Suprapubic skin (tissue), 4 donors: ENCODE measurements around the gene CERT1. TPM values are rescaled to one million over a fixed set of nuclear protein-coding genes. Genes with fewer than 3 reads are reported as not detected.

ENCODE experiments used
- DNase-seq, 2 donors: peaks; one replicate each; pipeline ENCODE4 v3.0.0-alpha.2; 2019; ENCODE audit warnings: low spot score in 2 of 2
- H3K27ac ChIP-seq: fragments of 200-600 bp; sonication (generic); one replicate; pipeline ENCODE4 v1.5.1; 2019
- H3K27me3 ChIP-seq: fragments of 200-600 bp; sonication (generic); one replicate; pipeline ENCODE4 v1.5.1; 2019
- H3K36me3 ChIP-seq: fragments of 200-600 bp; sonication (generic); one replicate; pipeline ENCODE4 v1.5.1; 2019
- H3K4me1 ChIP-seq: fragments of 200-600 bp; sonication (generic); one replicate; pipeline ENCODE4 v1.5.1; 2019
- H3K4me3 ChIP-seq: fragments of 200-600 bp; sonication (generic); one replicate; pipeline ENCODE4 v1.5.1; 2019; ENCODE audit warnings: mild to moderate bottlenecking
- H3K9me3 ChIP-seq: fragments of 200-600 bp; sonication (generic); one replicate; pipeline ENCODE4 v1.5.1; 2019
- EP300 ChIP-seq: sonication (generic); formaldehyde crosslinking; IDR thresholded peaks from one replicate; pipeline ENCODE4 v1.6.1; 2017; ENCODE audit warnings: antibody characterized with exemption
- POLR2A ChIP-seq, 2 donors: fragments of 450-650 bp; IDR thresholded peaks; one replicate each; pipeline ENCODE4 v1.6.1; 2017; ENCODE audit warnings: antibody characterized with exemption in 2 of 2, mild to moderate bottlenecking in 2 of 2, moderate library complexity in 2 of 2
- POLR2AphosphoS5 ChIP-seq, 3 donors: sonication (generic); formaldehyde crosslinking; IDR thresholded peaks; one replicate each; pipeline ENCODE4 v1.6.1; 2017; ENCODE audit warnings: antibody characterized with exemption in 3 of 3
- WGBS: methylation state at CpG from one replicate; pipeline ENCODE4 v1.1.5; 2018; 5-methylcytosine and 5-hydroxymethylcytosine counted together
- total RNA-seq, 4 donors: library from RNA; depleted of rRNA; stranded (reverse); fragments of >200 nt; gene quantifications; one replicate each; pipeline ENCODE4 v1.1.0, GENCODE V29; 2016
- TF ChIP-seq, protein P1 (sequence below), 2 donors: fragments of 200-600 bp in 1 of 2; fragments of 450-650 bp in 1 of 2; sonication (generic) in 1 of 2; IDR thresholded peaks; one replicate each; pipeline ENCODE4 v1.5.1; 2016 to 2019; ENCODE audit warnings: antibody characterized with exemption in 2 of 2, mild to moderate bottlenecking in 1 of 2, moderate library complexity in 1 of 2

CERT1 gene
- total RNA-seq, 4 donors from 2014 or later = 25.3 to 41.2 (median 32.4) TPM

DNA sequence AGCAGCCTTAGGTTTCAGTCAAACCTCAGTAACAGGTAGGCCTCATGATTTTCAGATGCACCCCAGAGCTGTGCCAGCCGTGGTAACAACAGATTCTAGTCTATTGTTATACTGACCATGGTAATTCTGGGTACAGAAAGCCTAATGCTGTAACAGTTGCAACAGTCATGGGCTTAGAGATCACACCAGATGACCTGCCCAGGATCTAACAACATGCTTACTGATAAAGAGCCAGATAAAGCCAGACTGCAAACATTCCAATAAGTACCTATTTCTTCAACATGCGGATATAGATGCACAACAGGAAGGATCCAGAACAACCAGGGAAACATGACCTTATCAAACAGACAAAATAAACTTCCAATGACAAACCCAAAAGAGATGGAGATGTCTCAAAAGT, 42.8 kb downstream of the CERT1 start:
- Histone ChIP-seq H3K9me3 (peaks cover 10% of the 10 kb centered on the region), H3K27me3 (no peaks in the 10 kb centered on the region), H3K36me3 (no peaks in the 10 kb centered on the region), H3K27ac (no peak overlapping the region), H3K4me1 (no peaks in the 10 kb centered on the region), H3K4me3 (no peak overlapping the region)
- 100% methylated on average over 2 of the region's 2 CpGs for WGBS
- no peak for DNase-seq
- TF ChIP-seq, protein P1, sequence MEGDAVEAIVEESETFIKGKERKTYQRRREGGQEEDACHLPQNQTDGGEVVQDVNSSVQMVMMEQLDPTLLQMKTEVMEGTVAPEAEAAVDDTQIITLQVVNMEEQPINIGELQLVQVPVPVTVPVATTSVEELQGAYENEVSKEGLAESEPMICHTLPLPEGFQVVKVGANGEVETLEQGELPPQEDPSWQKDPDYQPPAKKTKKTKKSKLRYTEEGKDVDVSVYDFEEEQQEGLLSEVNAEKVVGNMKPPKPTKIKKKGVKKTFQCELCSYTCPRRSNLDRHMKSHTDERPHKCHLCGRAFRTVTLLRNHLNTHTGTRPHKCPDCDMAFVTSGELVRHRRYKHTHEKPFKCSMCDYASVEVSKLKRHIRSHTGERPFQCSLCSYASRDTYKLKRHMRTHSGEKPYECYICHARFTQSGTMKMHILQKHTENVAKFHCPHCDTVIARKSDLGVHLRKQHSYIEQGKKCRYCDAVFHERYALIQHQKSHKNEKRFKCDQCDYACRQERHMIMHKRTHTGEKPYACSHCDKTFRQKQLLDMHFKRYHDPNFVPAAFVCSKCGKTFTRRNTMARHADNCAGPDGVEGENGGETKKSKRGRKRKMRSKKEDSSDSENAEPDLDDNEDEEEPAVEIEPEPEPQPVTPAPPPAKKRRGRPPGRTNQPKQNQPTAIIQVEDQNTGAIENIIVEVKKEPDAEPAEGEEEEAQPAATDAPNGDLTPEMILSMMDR (IDR thresholded peaks at IDR 0.05) = no peak
- TF ChIP-seq EP300 (no peak), POLR2A (IDR thresholded peaks at IDR 0.05) (no peak), POLR2AphosphoS5 (IDR thresholded peaks at IDR 0.05) (no peak)

DNA sequence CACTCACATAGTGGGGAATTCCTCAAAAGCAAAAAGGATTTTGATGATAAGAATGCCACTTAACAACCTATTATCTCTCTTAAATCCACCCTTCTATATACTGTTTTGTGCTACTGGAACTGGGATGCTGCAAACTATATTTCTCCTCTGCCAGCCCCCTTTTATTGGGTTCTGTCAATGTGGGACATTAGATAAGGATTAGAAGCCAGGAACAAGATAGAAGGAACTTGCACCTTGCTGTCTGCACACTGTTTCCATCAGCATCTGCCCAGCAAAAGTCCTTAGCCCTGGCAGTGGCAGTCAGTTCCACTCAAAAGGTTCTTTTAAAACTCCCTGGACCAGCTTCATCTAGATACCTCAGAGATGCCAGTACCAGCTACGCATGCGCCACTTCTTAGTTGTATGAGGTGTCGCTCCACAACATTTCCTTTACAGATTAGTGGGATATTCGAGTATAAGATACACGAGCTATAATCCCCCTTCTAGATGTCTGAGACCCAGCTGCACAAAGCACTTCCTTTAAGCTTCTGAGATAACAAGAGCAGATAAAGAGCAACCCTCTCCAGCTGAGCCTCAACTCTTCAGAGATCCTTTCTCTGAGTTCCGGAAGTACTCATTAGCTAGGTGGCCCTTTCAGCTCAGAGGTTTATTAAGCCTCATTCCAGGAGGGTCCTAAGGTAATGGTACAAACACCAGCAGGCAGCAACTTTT, 45.3 kb downstream of the CERT1 start:
- TF ChIP-seq POLR2AphosphoS5 (IDR thresholded peaks at IDR 0.05) = no peak
- no peak for TF ChIP-seq EP300
- H3K4me3 ChIP-seq = no peak overlapping the region
- no peaks in the 10 kb centered on the region for H3K4me1 ChIP-seq
- 87% methylated on average over 6 of the region's 6 CpGs for WGBS
- H3K9me3 ChIP-seq = peaks cover 10% of the 10 kb centered on the region
- DNase-seq = no peak
- H3K36me3 ChIP-seq = no peaks in the 10 kb centered on the region
- H3K27ac ChIP-seq = no peak overlapping the region
- H3K27me3 ChIP-seq = no peaks in the 10 kb centered on the region

DNA sequence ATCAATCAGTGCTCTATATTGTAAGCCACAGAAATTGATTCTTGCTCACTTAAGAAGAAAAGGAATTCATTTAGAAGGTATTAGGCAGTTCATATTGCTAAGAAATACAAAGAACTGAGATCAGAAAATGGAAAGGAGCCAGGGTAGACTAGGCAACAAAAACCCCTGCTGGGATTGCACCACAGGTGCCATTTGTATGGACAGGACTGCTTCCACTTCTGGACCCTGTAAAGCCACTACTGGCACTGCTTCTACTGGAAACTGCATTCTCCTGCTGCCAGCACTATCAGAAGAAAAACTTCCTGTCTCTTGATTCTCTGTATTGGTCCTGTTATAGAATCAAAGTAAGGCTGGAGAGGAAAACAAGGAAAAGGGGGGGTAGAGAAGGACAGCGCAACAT, 45.9 kb downstream of the CERT1 start:
- Histone ChIP-seq H3K27me3 (no peaks in the 10 kb centered on the region), H3K27ac (no peak overlapping the region), H3K4me1 (no peaks in the 10 kb centered on the region), H3K9me3 (peaks cover 10% of the 10 kb centered on the region), H3K4me3 (no peak overlapping the region), H3K36me3 (no peaks in the 10 kb centered on the region)
- DNase-seq = no peak
- TF ChIP-seq POLR2A (IDR thresholded peaks at IDR 0.05) = no peak
- TF ChIP-seq EP300 = no peak
- no peak for TF ChIP-seq POLR2AphosphoS5 (IDR thresholded peaks at IDR 0.05)
- TF ChIP-seq, protein P1 (IDR thresholded peaks at IDR 0.05) = no peak
- WGBS = 89% methylated on average over 1 of the region's 1 CpG

DNA sequence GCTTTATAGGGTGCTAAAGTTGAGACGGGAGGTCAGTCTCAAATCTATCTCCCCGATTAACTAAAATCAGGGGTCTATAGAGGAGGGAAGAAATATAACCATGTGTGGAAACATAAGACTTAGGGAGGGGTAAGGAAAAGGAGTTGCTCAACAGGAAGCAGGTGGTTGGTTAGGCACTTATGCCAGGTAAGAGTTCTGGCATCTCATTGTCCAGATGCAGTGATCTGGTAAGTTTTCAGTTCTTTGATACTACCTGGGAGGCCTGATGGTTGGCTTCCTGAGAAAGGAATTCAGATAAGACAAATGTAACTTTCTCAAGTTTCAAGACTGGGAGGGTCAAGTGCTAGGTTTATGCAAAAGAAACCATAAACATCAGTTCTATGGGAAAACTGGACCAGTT, 47.7 kb downstream of the CERT1 start:
- Histone ChIP-seq H3K4me1 (no peaks in the 10 kb centered on the region), H3K27me3 (no peaks in the 10 kb centered on the region), H3K27ac (no peak overlapping the region)

DNA sequence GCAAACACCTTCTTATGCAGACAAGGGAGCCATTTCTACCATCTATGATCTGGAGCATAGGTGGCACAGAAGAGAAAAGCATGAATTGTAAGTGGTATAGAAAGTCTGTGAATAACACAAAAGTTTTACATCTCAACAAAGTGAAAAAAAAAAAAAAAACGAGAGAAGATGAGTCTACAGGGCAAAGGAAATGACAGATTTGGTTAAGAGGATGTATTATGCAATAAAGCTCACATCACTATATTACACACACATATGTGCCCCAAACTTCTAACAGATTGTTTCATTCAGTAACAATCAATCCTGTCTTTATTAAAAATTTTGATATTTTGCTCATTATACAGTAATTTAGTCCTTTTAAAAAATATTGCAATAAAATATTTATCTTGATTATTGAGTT, 49.8 kb downstream of the CERT1 start:
- no peak overlapping the region for H3K4me3 ChIP-seq
- H3K36me3 ChIP-seq = no peaks in the 10 kb centered on the region
- TF ChIP-seq POLR2A (IDR thresholded peaks at IDR 0.05) (no peak), EP300 (no peak), POLR2AphosphoS5 (IDR thresholded peaks at IDR 0.05) (no peak)
- TF ChIP-seq, protein P1 (IDR thresholded peaks at IDR 0.05) = no peak
- no peak overlapping the region for H3K27ac ChIP-seq
- no peak for DNase-seq
- whole genome bisulfite sequencing = 19% methylated on average over 1 of the region's 1 CpG
- H3K27me3 ChIP-seq = no peaks in the 10 kb centered on the region
- H3K9me3 ChIP-seq = no peaks in the 10 kb centered on the region
- H3K4me1 ChIP-seq = peaks cover 4% of the 10 kb centered on the region

More for the DNA sequence above, 47.7 kb downstream of the CERT1 start:
- Histone ChIP-seq H3K36me3 (no peaks in the 10 kb centered on the region), H3K9me3 (peaks cover 5% of the 10 kb centered on the region), H3K4me3 (no peak overlapping the region)
- TF ChIP-seq, protein P1 (IDR thresholded peaks at IDR 0.05) = no peak
- no peak for DNase-seq
- WGBS = 89% methylated on average over 2 of the region's 2 CpGs
